ENCODE results near the gene AVPR1A. TPM values are rescaled to one million over a fixed set of nuclear protein-coding genes. Genes with fewer than 3 reads are reported as not detected.

The AVPR1A gene
- total RNA-seq: not detected
- polyA plus RNA-seq (2013, experiment 1 of 2): 0.04 TPM
- polyA plus RNA-seq (2013, experiment 2 of 2): 0.08 TPM
- long read RNA-seq, experiment 1: 0 reads
- long read RNA-seq, experiment 2: 0 reads
- long read RNA-seq, experiment 3: 0 reads
- long read RNA-seq, experiment 4: 0 reads

GRCh38 chr12:63150713-63151622 is at the start of gene AVPR1A:
TSS of gene AVPR1A (minus strand) at chr12:63151201. CDS start at chr12:63150836, 365 bp downstream.
- Histone ChIP-seq H3K4me1 (ENCODE audit: control insufficient read depth, insufficient read depth, low read length) (no peaks in the 10 kb centered on the region), H3K36me3 (ENCODE audit: control insufficient read depth, insufficient read depth, low read length) (no peaks in the 10 kb centered on the region), H3K9me3 (ENCODE audit: control insufficient read depth, low read length) (peaks cover 16% of the 10 kb centered on the region), H3K9ac (ENCODE audit: extremely low read depth, low read length, poor library complexity, severe bottlenecking) (no peak within 1 kb of the TSS), H3K27me3 (ENCODE audit: control insufficient read depth, insufficient read depth, low read length, poor library complexity, severe bottlenecking) (peaks cover 61% of the 10 kb centered on the region), H3K4me3 (ENCODE audit: low read length) (peak within 1 kb of the TSS; percentile 82), H3K27ac (ENCODE audit: low read depth, low read length) (no peak within 1 kb of the TSS)
- no peak for TF ChIP-seq CTCF (conservative IDR thresholded peaks at IDR 0.05)
- peak; percentile 92 for DNase-seq
- Mint-ChIP-seq H3K4me3 (peak within 1 kb of the TSS; percentile 53), H3K4me1 (peaks cover 8% of the 10 kb centered on the region), H3K27me3 (ENCODE audit: insufficient read depth) (peaks cover 69% of the 10 kb centered on the region), H3K27ac (no peak within 1 kb of the TSS), H3K36me3 (ENCODE audit: low read depth) (no peaks in the 10 kb centered on the region), H3K9me3 (peaks cover 16% of the 10 kb centered on the region)
- 0 to 1% methylated on average over 37 to 63 of the region's 64 CpGs for WGBS, 2 experiments (ENCODE audit: insufficient coverage in 1 of 2, insufficient read length in 1 of 2)

- no peak for TF ChIP-seq CTCF (conservative IDR thresholded peaks at IDR 0.05)
- H3K27ac ChIP-seq (ENCODE audit: low read depth, low read length): no peak overlapping the region
- no peaks in the 10 kb centered on the region for H3K4me1 Mint-ChIP-seq
- no peaks in the 10 kb centered on the region for H3K36me3 Mint-ChIP-seq (ENCODE audit: low read depth)
- no peaks in the 10 kb centered on the region for H3K36me3 ChIP-seq (ENCODE audit: control insufficient read depth, insufficient read depth, low read length)
- no peaks in the 10 kb centered on the region for H3K9me3 Mint-ChIP-seq
- H3K27me3 Mint-ChIP-seq (ENCODE audit: insufficient read depth): peaks cover 7% of the 10 kb centered on the region
- no peaks in the 10 kb centered on the region for H3K27me3 ChIP-seq (ENCODE audit: control insufficient read depth, insufficient read depth, low read length, poor library complexity, severe bottlenecking)
- no peak overlapping the region for H3K4me3 Mint-ChIP-seq
- no peak overlapping the region for H3K27ac Mint-ChIP-seq
- WGBS, 2 experiments (ENCODE audit: insufficient coverage in 1 of 2, insufficient read length in 1 of 2): 92 to 97% methylated on average over 7 of the region's 7 CpGs
- DNase-seq: no peak
- H3K4me3 ChIP-seq (ENCODE audit: low read length): no peak overlapping the region
- no peak overlapping the region for H3K9ac ChIP-seq (ENCODE audit: extremely low read depth, low read length, poor library complexity, severe bottlenecking)
- H3K4me1 ChIP-seq (ENCODE audit: control insufficient read depth, insufficient read depth, low read length): no peaks in the 10 kb centered on the region
- no peaks in the 10 kb centered on the region for H3K9me3 ChIP-seq (ENCODE audit: control insufficient read depth, low read length)
These were observed 45.2 kb upstream of the AVPR1A start for GRCh38 chr12:63196168-63196567.

GRCh38 chr12:63179224-63179623 is 28.2 kb upstream of the AVPR1A start:
- H3K9me3 Mint-ChIP-seq: peaks cover 64% of the 10 kb centered on the region
- WGBS, 2 experiments (ENCODE audit: insufficient coverage in 1 of 2, insufficient read length in 1 of 2): 77 to 89% methylated on average over 2 of the region's 2 CpGs

More at GRCh38 chr12:63179224-63179623, 28.2 kb upstream of the AVPR1A start:
- H3K9me3 ChIP-seq (ENCODE audit: control insufficient read depth, low read length): peaks cover 41% of the 10 kb centered on the region
- H3K36me3 ChIP-seq (ENCODE audit: control insufficient read depth, insufficient read depth, low read length): no peaks in the 10 kb centered on the region
- H3K27me3 ChIP-seq (ENCODE audit: control insufficient read depth, insufficient read depth, low read length, poor library complexity, severe bottlenecking): no peaks in the 10 kb centered on the region
- H3K27me3 Mint-ChIP-seq (ENCODE audit: insufficient read depth): no peaks in the 10 kb centered on the region
- H3K9ac ChIP-seq (ENCODE audit: extremely low read depth, low read length, poor library complexity, severe bottlenecking): no peak overlapping the region
- H3K27ac ChIP-seq (ENCODE audit: low read depth, low read length): no peak overlapping the region
- no peak overlapping the region for H3K4me3 ChIP-seq (ENCODE audit: low read length)
- H3K27ac Mint-ChIP-seq: no peak overlapping the region
- no peaks in the 10 kb centered on the region for H3K4me1 ChIP-seq (ENCODE audit: control insufficient read depth, insufficient read depth, low read length)
- no peak for DNase-seq
- no peak overlapping the region for H3K4me3 Mint-ChIP-seq
- H3K36me3 Mint-ChIP-seq (ENCODE audit: low read depth): peaks cover 2% of the 10 kb centered on the region
- H3K4me1 Mint-ChIP-seq: no peaks in the 10 kb centered on the region
- no peak for TF ChIP-seq CTCF (conservative IDR thresholded peaks at IDR 0.05)
